HCT116 (cell line): ENCODE results near the gene CCDC74A. TPM values are rescaled to one million over a fixed set of nuclear protein-coding genes. Genes with fewer than 3 reads are reported as not detected.
"Not testable (repeated sequence)": the region's sequence is repeated elsewhere in the genome, so short reads cannot be mapped to it uniquely, and the experiment has no call there.

Experiments
- ATAC-seq: fragments of 200-7000 bp; cut with Tn5 transposase; 2 replicates; pipeline ENCODE4 v1.9.1; 2020; ENCODE audit warnings: mild to moderate bottlenecking, moderate library complexity
- BruUV-seq: library from RNA; stranded (reverse); fragments of 400-500 nt; replicated peaks from 2 replicates; lab custom pipeline; 2021; lab: Mats Ljungman, UMichigan
- CTCF ChIA-PET: fragments of 300-600 bp; sonication (Branson Sonifier 250); formaldehyde crosslinking; loops from one replicate; lab custom pipeline; 2021; ENCODE audit warnings: antibody characterized with exemption; lab: Charles Lee
- POLR2A ChIA-PET: fragments of 300-600, 350-600 bp; sonication (Branson Sonifier 250); formaldehyde crosslinking; loops from one replicate; lab custom pipeline; 2021; ENCODE audit warnings: antibody characterized with exemption; lab: Charles Lee
- RAD21 ChIA-PET, 2 experiments: fragments of 300-600 bp; sonication (Branson Sonifier 250); formaldehyde crosslinking; loops; one replicate each; lab custom pipeline; 2023; ENCODE audit warnings: low total read pairs in 2 of 2; ENCODE audit not compliant: uncharacterized antibody in 2 of 2, unreplicated experiment in 2 of 2, low non-redundant PET in 1 of 2; lab: Charles Lee
- DNase-seq: peaks from one replicate; pipeline ENCODE4 v3.0.0-alpha.2; 2010; ENCODE audit warnings: low read depth, low spot score
- H2AFZ ChIP-seq: fragments of 200-600 bp; shearing (Covaris generic), sonication (generic); 2 replicates; pipeline ENCODE4 v1.6.1; 2017; ENCODE audit warnings: low read depth, mixed run types, mixed read lengths, antibody characterized with exemption, low read length; ENCODE audit not compliant: poor library complexity, severe bottlenecking
- H3K27ac ChIP-seq: 2 replicates; pipeline ENCODE4 v1.5.1; 2012; ENCODE audit warnings: low read depth, low read length
- H3K27me3 ChIP-seq: fragments of 200-600 bp; sonication (generic); 2 replicates; pipeline ENCODE4 v1.6.1; 2016; ENCODE audit warnings: mixed run types, low read length, mixed read lengths; ENCODE audit not compliant: insufficient read depth
- H3K36me3 ChIP-seq, 2 experiments: fragments of 200-500 bp in 1 of 2; fragments of 200-600 bp in 1 of 2; sonication (Bioruptor generic) in 1 of 2; sonication (generic) in 1 of 2; 2 replicates each; pipeline versions ENCODE4 v1.5.1 to v1.6.1; 2014 to 2016; ENCODE audit warnings: low read length in 2 of 2, inconsistent platforms in 1 of 2, mixed read lengths in 1 of 2, mixed run types in 1 of 2; ENCODE audit not compliant: insufficient read depth in 2 of 2, control insufficient read depth in 1 of 2
- H3K4me1 ChIP-seq, 2 experiments: fragments of 200-600 bp in 1 of 2; sonication (generic) in 1 of 2; 2 replicates each; pipeline versions ENCODE4 v1.5.1 to v1.6.1; 2012 to 2017; ENCODE audit warnings: low read length in 2 of 2, inconsistent platforms in 1 of 2, mild to moderate bottlenecking in 1 of 2, mixed read lengths in 1 of 2, mixed run types in 1 of 2, moderate library complexity in 1 of 2; ENCODE audit not compliant: insufficient read depth in 2 of 2, control insufficient read depth in 1 of 2
- H3K4me2 ChIP-seq: fragments of 200-600 bp; sonication (generic); 2 replicates; pipeline ENCODE4 v1.6.1; 2017; ENCODE audit warnings: mixed run types, low read length, mixed read lengths
- H3K4me3 ChIP-seq, 2 experiments: fragments of 200-600 bp in 1 of 2; sonication (generic) in 1 of 2; replicated peaks in 1 of 2; 2 replicates each; pipeline ENCODE4 v1.5.1; 2011 to 2016; ENCODE audit warnings: low read length in 2 of 2, control low read depth in 1 of 2, low read depth in 1 of 2, mild to moderate bottlenecking in 1 of 2, mixed read lengths in 1 of 2, mixed run types in 1 of 2
- H3K79me2 ChIP-seq: fragments of 200-600 bp; sonication (generic); 2 replicates; pipeline ENCODE4 v1.6.1; 2017; ENCODE audit warnings: mild to moderate bottlenecking, mixed run types, low read length, moderate library complexity, mixed read lengths; ENCODE audit not compliant: insufficient read depth
- H3K9ac ChIP-seq: fragments of 200-600 bp; sonication (generic); 2 replicates; pipeline ENCODE4 v1.6.1; 2016; ENCODE audit warnings: low read length, mixed read lengths
- H3K9me2 ChIP-seq: fragments of 200-600 bp; sonication (generic), shearing (Covaris generic); 2 replicates; pipeline ENCODE4 v1.6.1; 2017; ENCODE audit warnings: mixed run types, mild to moderate bottlenecking, moderate library complexity; ENCODE audit not compliant: insufficient read depth
- H3K9me3 ChIP-seq, 2 experiments: fragments of 200-500 bp in 1 of 2; fragments of 200-600 bp in 1 of 2; sonication (Bioruptor generic) in 1 of 2; sonication (generic) in 1 of 2; 2 replicates each; pipeline ENCODE4 v1.6.1; 2014 to 2017; ENCODE audit warnings: low read length in 2 of 2, mixed read lengths in 2 of 2, inconsistent platforms in 1 of 2, low read depth in 1 of 2, mild to moderate bottlenecking in 1 of 2, mixed run types in 1 of 2, moderate library complexity in 1 of 2; ENCODE audit not compliant: control insufficient read depth in 1 of 2, insufficient read depth in 1 of 2
- H4K20me1 ChIP-seq: fragments of 200-600 bp; sonication (generic), shearing (Covaris generic); 2 replicates; pipeline ENCODE4 v1.6.1; 2017; ENCODE audit warnings: mixed run types, mild to moderate bottlenecking, moderate library complexity; ENCODE audit not compliant: insufficient read depth
- EGR1 ChIP-seq: IDR thresholded peaks from 2 replicates; pipeline ENCODE4 v1.6.1; 2012; ENCODE audit warnings: low read depth
- REST ChIP-seq: IDR thresholded peaks from 2 replicates; pipeline ENCODE4 v1.6.1; 2012; ENCODE audit warnings: low read depth
- intact Hi-C: fragments of 100-400 bp; cut with micrococcal nuclease; formaldehyde crosslinking; loops from 2 replicates; pipeline ENCODE4 v1.10.0; 2022
- total RNA-seq: library from RNA; stranded (reverse); gene quantifications from one replicate; pipeline ENCODE4 v1.2.1, GENCODE V29; 2021; ENCODE audit not compliant: unreplicated experiment

Gene CCDC74A
- total RNA-seq, 1 experiment from 2014 or later = 13.6 TPM

GRCh38 chr2:131520526-131520925 lies 7.2 kb upstream of the CCDC74A start:
- TF ChIP-seq EGR1 (no peak), REST (no peak)
- ChIA-PET RAD21 (no interaction called here), CTCF (no interaction called here), POLR2A (no interaction called here)
- intact Hi-C loops = no loop called here
- H3K9me3 ChIP-seq = no peaks in the 10 kb centered on the region
- H3K4me1 ChIP-seq = no peaks in the 10 kb centered on the region
- H3K9me2 ChIP-seq = no peaks in the 10 kb centered on the region
- H2AFZ ChIP-seq = no peak overlapping the region
- no peak for ATAC-seq
- no peaks in the 10 kb centered on the region for H3K27me3 ChIP-seq
- no peaks in the 10 kb centered on the region for H4K20me1 ChIP-seq
- no peaks in the 10 kb centered on the region for H3K36me3 ChIP-seq
- H3K27ac ChIP-seq = no peak overlapping the region
- no peak overlapping the region for H3K4me2 ChIP-seq
- no peak overlapping the region for H3K9ac ChIP-seq
- DNase-seq = no peak
- H3K4me3 ChIP-seq = no peak overlapping the region
- BruUV-seq = no TSS peak
- H3K79me2 ChIP-seq = no peaks in the 10 kb centered on the region

- intact Hi-C loops, H3K9me2 ChIP-seq, ATAC-seq, H3K27me3 ChIP-seq, POLR2A ChIA-PET, H3K79me2 ChIP-seq, H3K36me3 ChIP-seq, H4K20me1 ChIP-seq, H3K4me1 ChIP-seq, H3K9ac ChIP-seq, BruUV-seq, H3K4me2 ChIP-seq, DNase-seq, H2AFZ ChIP-seq, H3K27ac ChIP-seq, H3K4me3 ChIP-seq, H3K9me3 ChIP-seq, CTCF ChIA-PET, RAD21 ChIA-PET: not testable (repeated sequence)
Measured at GRCh38 chr2:131521524-131521923, 6.2 kb upstream of the CCDC74A start.
